Endothelial cell of umbilical vein (primary cell): ENCODE data around the gene PTPRU.

Source experiments
- CTCF ChIP-seq, 2 donors: IDR thresholded peaks; 1 replicate in 1 of 2; 2 replicates in 1 of 2; pipeline ENCODE4 v1.5.1; 2011; ENCODE audit warnings: low read length in 2 of 2, mild to moderate bottlenecking in 2 of 2, moderate library complexity in 2 of 2, control low read depth in 1 of 2, inconsistent platforms in 1 of 2, low read depth in 1 of 2; ENCODE audit not compliant: insufficient read depth in 1 of 2; ENCODE audit errors: extremely low read depth in 1 of 2
- EZH2 ChIP-seq: IDR thresholded peaks from 2 replicates; pipeline ENCODE4 v1.6.1; 2012; ENCODE audit warnings: borderline replicate concordance, low read depth, mild to moderate bottlenecking, moderate library complexity, low read length, inconsistent platforms; ENCODE audit not compliant: severe bottlenecking
- POLR2A ChIP-seq: IDR thresholded peaks from 2 replicates; pipeline ENCODE4 v1.6.1; 2012; ENCODE audit warnings: low read depth, mild to moderate bottlenecking, control low read depth, low read length
- POLR2AphosphoS5 ChIP-seq: IDR thresholded peaks from 2 replicates; pipeline ENCODE4 v1.6.1; 2012; ENCODE audit warnings: low read depth, mild to moderate bottlenecking, control low read depth, low read length, moderate library complexity; ENCODE audit not compliant: insufficient read depth

GRCh38 chr1:29362116-29362515, 125.8 kb downstream of the PTPRU start:
- no peak for TF ChIP-seq CTCF (IDR thresholded peaks at IDR 0.05; ENCODE audit: extremely low read depth in 1 of 2, insufficient read depth in 1 of 2, low read depth in 1 of 2, low read length in 2 of 2)
- no peak for TF ChIP-seq POLR2A
- TF ChIP-seq EZH2 = no peak
- TF ChIP-seq POLR2AphosphoS5 = no peak
